DOHH2 (cell line): ENCODE results near the gene EPHB3.

Source experiments
- H3F3A ChIP-seq: fragments of 200-600 bp; sonication (generic), shearing (Covaris generic); 2 replicates; pipeline ENCODE4 v1.6.0; 2016; ENCODE audit warnings: antibody characterized with exemption, mild to moderate bottlenecking; ENCODE audit not compliant: control insufficient read depth, insufficient read depth
- H3K27ac ChIP-seq: fragments of 200-600 bp; sonication (generic); 2 replicates; pipeline ENCODE4 v1.5.1; 2014; ENCODE audit warnings: low read depth, mild to moderate bottlenecking, low read length, moderate library complexity
- H3K27me3 ChIP-seq: fragments of 200-600 bp; sonication (generic); 2 replicates; pipeline ENCODE4 v1.6.1; 2014; ENCODE audit warnings: mild to moderate bottlenecking, low read length, mixed read lengths; ENCODE audit not compliant: control insufficient read depth
- H3K36me3 ChIP-seq: fragments of 200-600 bp; sonication (generic); 2 replicates; pipeline ENCODE4 v1.6.1; 2014; ENCODE audit warnings: mild to moderate bottlenecking, low read length, moderate library complexity, mixed read lengths; ENCODE audit not compliant: control insufficient read depth
- H3K4me1 ChIP-seq: fragments of 200-600 bp; sonication (generic); 2 replicates; pipeline ENCODE4 v1.6.1; 2014; ENCODE audit warnings: mild to moderate bottlenecking, low read length, mixed read lengths; ENCODE audit not compliant: control insufficient read depth
- H3K4me2 ChIP-seq: fragments of 200-600 bp; sonication (generic); 2 replicates; pipeline ENCODE4 v1.6.0; 2014; ENCODE audit warnings: mild to moderate bottlenecking, low read length, moderate library complexity
- H3K4me3 ChIP-seq: fragments of 200-600 bp; sonication (generic); 2 replicates; pipeline ENCODE4 v1.5.1; 2014; ENCODE audit warnings: mild to moderate bottlenecking, low read length, mixed read lengths
- H3K79me2 ChIP-seq: fragments of 200-600 bp; sonication (generic); 2 replicates; pipeline ENCODE4 v1.6.1; 2014; ENCODE audit warnings: mild to moderate bottlenecking, low read length, mixed read lengths; ENCODE audit not compliant: control insufficient read depth
- H3K9me2 ChIP-seq: fragments of 200-600 bp; sonication (generic); replicated peaks from 2 replicates; pipeline ENCODE4 v1.6.1; 2014; ENCODE audit warnings: mild to moderate bottlenecking, low read length, mixed read lengths; ENCODE audit not compliant: control insufficient read depth
- H3K9me3 ChIP-seq: fragments of 200-600 bp; sonication (generic); 2 replicates; pipeline ENCODE4 v1.6.1; 2014; ENCODE audit warnings: antibody characterized with exemption, low read length, mixed read lengths; ENCODE audit not compliant: control insufficient read depth, insufficient read depth
- H4K20me1 ChIP-seq: fragments of 200-600 bp; sonication (generic); 2 replicates; pipeline ENCODE4 v1.6.0; 2014; ENCODE audit warnings: low read depth, mild to moderate bottlenecking, antibody characterized with exemption, low read length, moderate library complexity; ENCODE audit not compliant: control insufficient read depth, insufficient read depth
- CTCF ChIP-seq: fragments of 200-600 bp; sonication (generic); IDR thresholded peaks from one replicate; pipeline ENCODE4 v1.5.1; 2014; ENCODE audit warnings: antibody characterized with exemption, mild to moderate bottlenecking, low read depth, low read length; ENCODE audit not compliant: poor library complexity, severe bottlenecking
- EZH2phosphoT487 ChIP-seq: fragments of 200-600 bp; sonication (generic); IDR thresholded peaks from 2 replicates; pipeline ENCODE4 v1.6.1; 2017; ENCODE audit warnings: borderline replicate concordance, mild to moderate bottlenecking, antibody characterized with exemption, low read length, moderate library complexity, mixed read lengths

EPHB3 gene

GRCh38 chr3:184553385-184553784 is 8.2 kb upstream of the EPHB3 start:
- no peaks in the 10 kb centered on the region for H3K4me1 ChIP-seq
- H3K9me3 ChIP-seq = no peaks in the 10 kb centered on the region
- H3F3A ChIP-seq = no peaks in the 10 kb centered on the region
- no peaks in the 10 kb centered on the region for H4K20me1 ChIP-seq
- TF ChIP-seq EZH2phosphoT487 = no peak
- no peak for TF ChIP-seq CTCF
- no peaks in the 10 kb centered on the region for H3K79me2 ChIP-seq
- no peak overlapping the region for H3K4me3 ChIP-seq
- H3K27ac ChIP-seq = no peak overlapping the region
- H3K9me2 ChIP-seq = no peaks in the 10 kb centered on the region
- H3K4me2 ChIP-seq = no peak overlapping the region
- H3K27me3 ChIP-seq = 0 out of 2 replicates have a peak, but pooled peaks cover 2% of the 10 kb centered on the region
- no peaks in the 10 kb centered on the region for H3K36me3 ChIP-seq

DNA sequence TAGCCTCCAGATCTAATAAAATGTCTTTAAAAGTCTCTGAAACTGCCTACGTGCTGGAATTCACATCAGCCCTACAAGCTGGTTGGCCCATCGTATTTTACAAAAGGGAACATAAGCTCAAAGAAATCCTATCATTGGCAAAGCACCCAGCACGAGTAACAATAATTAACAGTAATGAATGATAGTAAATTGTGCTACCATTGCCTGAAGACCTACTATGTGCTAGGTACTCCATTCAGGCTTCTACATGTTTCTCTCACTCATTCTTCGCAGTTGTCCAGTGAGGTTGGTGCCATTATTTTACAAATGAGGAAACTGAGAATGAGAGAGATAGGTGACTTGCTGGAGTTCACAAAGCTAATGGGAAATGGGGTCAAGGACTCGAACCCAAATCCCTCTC is 7.1 kb upstream of the EPHB3 start:
- no peak overlapping the region for H3K4me2 ChIP-seq
- H4K20me1 ChIP-seq = no peaks in the 10 kb centered on the region
- no peaks in the 10 kb centered on the region for H3K36me3 ChIP-seq
- no peaks in the 10 kb centered on the region for H3K9me3 ChIP-seq
- H3K4me1 ChIP-seq = no peaks in the 10 kb centered on the region
- no peak overlapping the region for H3K27ac ChIP-seq
- H3K79me2 ChIP-seq = no peaks in the 10 kb centered on the region
- 0 out of 2 replicates have a peak, but pooled peaks cover 2% of the 10 kb centered on the region for H3K27me3 ChIP-seq
- H3K9me2 ChIP-seq = no peaks in the 10 kb centered on the region
- TF ChIP-seq CTCF (no peak), EZH2phosphoT487 (no peak)
- H3K4me3 ChIP-seq = no peak overlapping the region
- H3F3A ChIP-seq = no peaks in the 10 kb centered on the region

DNA sequence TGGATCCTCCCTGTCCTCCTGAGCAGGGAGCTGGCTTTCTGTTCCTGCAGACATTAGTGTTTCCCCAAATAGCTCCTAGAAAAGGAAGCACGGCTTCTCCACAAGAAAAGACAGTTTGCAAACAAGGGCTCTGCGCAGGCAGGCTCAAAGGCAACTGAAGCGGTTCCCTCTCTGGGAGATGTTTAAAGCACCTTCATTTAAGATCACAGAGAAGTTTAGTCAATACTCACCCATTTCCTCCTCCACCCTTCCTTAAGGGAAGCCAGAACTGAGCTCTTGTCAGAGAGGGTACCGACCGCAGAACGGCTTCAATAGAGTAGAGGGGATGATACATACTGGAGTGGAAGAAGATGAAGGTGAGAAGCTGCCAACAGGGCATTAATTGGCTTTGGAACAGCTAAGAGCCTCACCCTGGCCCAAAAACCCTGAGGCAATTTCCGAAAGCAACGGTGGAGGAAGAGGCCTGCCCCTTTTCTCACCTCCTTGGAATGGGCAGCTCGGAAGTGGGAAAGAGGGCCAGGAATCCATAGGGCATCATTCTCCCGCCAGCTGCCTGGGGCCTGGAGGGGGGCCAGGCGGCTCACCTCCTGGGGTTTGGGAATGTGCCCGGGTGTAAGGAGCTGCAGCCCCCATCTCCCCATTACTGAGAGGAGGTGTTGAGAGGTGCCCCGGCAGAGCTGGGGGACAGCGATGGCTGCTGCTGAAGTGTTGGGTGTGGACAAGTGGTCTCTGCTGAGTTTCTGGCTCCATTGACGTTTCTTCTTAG is 4.8 kb upstream of the EPHB3 start:
- TF ChIP-seq EZH2phosphoT487 = no peak
- TF ChIP-seq CTCF = no peak
- Histone ChIP-seq H3K36me3 (no peaks in the 10 kb centered on the region), H3K4me1 (peaks cover 12% of the 10 kb centered on the region), H4K20me1 (no peaks in the 10 kb centered on the region; the same call in 1 of the 2 replicates), H3K79me2 (no peaks in the 10 kb centered on the region), H3F3A (no peaks in the 10 kb centered on the region), H3K27ac (no peak overlapping the region), H3K4me2 (no peak overlapping the region), H3K9me2 (no peaks in the 10 kb centered on the region), H3K27me3 (peaks cover 9% of the 10 kb centered on the region), H3K4me3 (no peak overlapping the region), H3K9me3 (no peaks in the 10 kb centered on the region)
